GM12878 (cell line): ENCODE results near the gene RARA. TPM values are rescaled to one million over a fixed set of nuclear protein-coding genes. Genes with fewer than 3 reads are reported as not detected.

Experiments
- ATAC-seq: fragments of 200-7000 bp; cut with Tn5 transposase; 3 replicates; pipeline ENCODE4 v1.9.1; 2020; ENCODE audit warnings: mild to moderate bottlenecking, moderate library complexity
- BruUV-seq: library from RNA; stranded (reverse); fragments of 400-500 nt; replicated peaks from 2 replicates; lab custom pipeline; 2021; lab: Mats Ljungman, UMichigan
- CTCF ChIA-PET: fragments of 300-600 bp; sonication (Branson Sonifier 250); formaldehyde crosslinking; extraction: SDS; loops from one replicate; lab custom pipeline; 2021; ENCODE audit warnings: inconsistent platforms; lab: Yijun Ruan, JAX
- POLR2A ChIA-PET: fragments of 350-600 bp; formaldehyde crosslinking; extraction: SDS; loops from one replicate; lab custom pipeline; 2021; ENCODE audit warnings: inconsistent platforms; lab: Charles Lee
- RAD21 ChIA-PET: fragments of 300-600 bp; sonication (Branson Sonifier 250); formaldehyde crosslinking; loops from one replicate; lab custom pipeline; 2023; ENCODE audit warnings: antibody characterized with exemption; ENCODE audit not compliant: unreplicated experiment; lab: Charles Lee
- SMC1A ChIA-PET: fragments of 300-600 bp; sonication (Branson Sonifier 250); formaldehyde crosslinking; loops from one replicate; lab custom pipeline; 2023; ENCODE audit not compliant: unreplicated experiment, uncharacterized antibody; lab: Charles Lee
- DNase-seq: peaks from one replicate; pipeline ENCODE4 v3.0.0-alpha.2; 2011; ENCODE audit warnings: low read depth, low spot score
- FAIRE-seq: peaks from 3 replicates; lab custom pipeline; 2011; peaks lifted over from hg19 to GRCh38; lab: Jason Lieb, UNC
- H2AFZ ChIP-seq: 2 replicates; pipeline ENCODE4 v1.6.0; 2011; ENCODE audit warnings: low read depth, low read length, control low read depth; ENCODE audit not compliant: control insufficient read depth
- H3K27ac ChIP-seq: 2 replicates; pipeline ENCODE4 v1.5.1; 2011; ENCODE audit warnings: control low read depth; ENCODE audit not compliant: control insufficient read depth, insufficient read depth
- H3K27me3 ChIP-seq, 2 experiments: replicated peaks in 1 of 2; 2 replicates each; pipeline versions ENCODE4 v1.6.0 to v1.6.1; 2011; ENCODE audit warnings: low read length in 1 of 2; ENCODE audit not compliant: control insufficient read depth in 2 of 2, insufficient read depth in 2 of 2
- H3K36me3 ChIP-seq, 2 experiments: 2 replicates each; pipeline ENCODE4 v1.5.1; 2011; ENCODE audit warnings: low read length in 1 of 2; ENCODE audit not compliant: control insufficient read depth in 2 of 2, insufficient read depth in 2 of 2
- H3K4me1 ChIP-seq: 2 replicates; pipeline ENCODE4 v1.6.1; 2011; ENCODE audit warnings: mild to moderate bottlenecking, low read length, moderate library complexity, mixed read lengths; ENCODE audit not compliant: control insufficient read depth, insufficient read depth
- H3K4me2 ChIP-seq: 2 replicates; pipeline ENCODE4 v1.6.0; 2011; ENCODE audit warnings: control low read depth; ENCODE audit not compliant: control insufficient read depth, insufficient read depth
- H3K4me3 ChIP-seq: fragments of 200-600 bp; sonication (generic); 2 replicates; pipeline ENCODE4 v1.5.1; 2016
- H3K79me2 ChIP-seq: 2 replicates; pipeline ENCODE4 v1.6.0; 2011; ENCODE audit warnings: low read length; ENCODE audit not compliant: control insufficient read depth, insufficient read depth
- H3K9ac ChIP-seq: 2 replicates; pipeline ENCODE4 v1.8.0; 2011; ENCODE audit warnings: low read length, control low read depth, mixed read lengths; ENCODE audit not compliant: control insufficient read depth, insufficient read depth
- H3K9me3 ChIP-seq: replicated peaks from 3 replicates; pipeline ENCODE4 v1.5.1; 2011; ENCODE audit warnings: mild to moderate bottlenecking, low read length; ENCODE audit not compliant: control insufficient read depth, insufficient read depth
- H4K20me1 ChIP-seq: 2 replicates; pipeline ENCODE4 v1.6.0; 2011; ENCODE audit not compliant: control insufficient read depth, insufficient read depth
- CREB1 ChIP-seq: IDR thresholded peaks from 2 replicates; pipeline ENCODE4 v1.6.1; 2012; ENCODE audit warnings: low read depth, mild to moderate bottlenecking, inconsistent platforms
- CTCF ChIP-seq, 3 experiments: IDR thresholded peaks in 2 of 3; conservative IDR thresholded peaks in 1 of 3; 2 replicates each; pipeline ENCODE4 v1.5.1; 2011; ENCODE audit warnings: low read depth in 3 of 3, low read length in 3 of 3, mild to moderate bottlenecking in 3 of 3, control low read depth in 2 of 3, moderate library complexity in 2 of 3, inconsistent platforms in 1 of 3, mixed read lengths in 1 of 3; ENCODE audit not compliant: control insufficient read depth in 2 of 3, insufficient read depth in 1 of 3; ENCODE audit errors: extremely low read depth in 1 of 3
- HCFC1 ChIP-seq: fragments of 150-350 bp; IDR thresholded peaks from 2 replicates; pipeline ENCODE4 v1.6.1; 2014; ENCODE audit warnings: low read length
- HDAC2 ChIP-seq: fragments of 200-600 bp; sonication (generic); IDR thresholded peaks from 2 replicates; pipeline ENCODE4 v1.6.1; 2017
- LARP7 ChIP-seq: fragments of 450-650 bp; IDR thresholded peaks from 2 replicates; pipeline ENCODE4 v1.6.1; 2017; ENCODE audit warnings: mild to moderate bottlenecking
- MEF2B ChIP-seq: fragments of 450-650 bp; IDR thresholded peaks from 2 replicates; pipeline ENCODE4 v1.6.1; 2018; ENCODE audit warnings: mild to moderate bottlenecking, moderate library complexity; ENCODE audit not compliant: partially characterized antibody, poor library complexity, severe bottlenecking
- NBN ChIP-seq: fragments of 450-650 bp; IDR thresholded peaks from 2 replicates; pipeline ENCODE4 v1.6.1; 2016
- NFXL1 ChIP-seq: fragments of 450-650 bp; IDR thresholded peaks from 2 replicates; pipeline ENCODE4 v1.6.1; 2017; ENCODE audit warnings: antibody characterized with exemption, mild to moderate bottlenecking, borderline replicate concordance
- PAX8 ChIP-seq: fragments of 450-650 bp; IDR thresholded peaks from 2 replicates; pipeline ENCODE4 v1.6.1; 2017; ENCODE audit warnings: mild to moderate bottlenecking, moderate library complexity
- RUNX3 ChIP-seq: IDR thresholded peaks from 2 replicates; pipeline ENCODE4 v1.6.1; 2012; ENCODE audit warnings: low read length, inconsistent platforms
- SIX5 ChIP-seq: IDR thresholded peaks from 2 replicates; pipeline ENCODE4 v1.6.1; 2011; ENCODE audit warnings: mild to moderate bottlenecking, low read depth, low read length, moderate library complexity; ENCODE audit not compliant: severe bottlenecking
- SKIL ChIP-seq: fragments of 450-650 bp; IDR thresholded peaks from 2 replicates; pipeline ENCODE4 v1.6.1; 2017; ENCODE audit warnings: mild to moderate bottlenecking, low read depth, inconsistent platforms; ENCODE audit not compliant: poor library complexity, severe bottlenecking
- STAT3 ChIP-seq: IDR thresholded peaks from 2 replicates; pipeline ENCODE4 v1.6.1; 2011; ENCODE audit warnings: low read depth, low read length, improper control_type of control experiment
- YY1 ChIP-seq: IDR thresholded peaks from 2 replicates; pipeline ENCODE4 v1.6.1; 2011; ENCODE audit warnings: low read depth, mild to moderate bottlenecking, low read length
- ZNF384 ChIP-seq: IDR thresholded peaks from 2 replicates; pipeline ENCODE4 v1.6.1; 2012; ENCODE audit warnings: low read depth, mild to moderate bottlenecking, low read length, improper control_type of control experiment, borderline replicate concordance
- WGBS: methylation state at CpG from one replicate; pipeline ENCODE4 v1.1.6; 2016; ENCODE audit warnings: low lambda C conversion rate; ENCODE audit not compliant: insufficient replicate concordance, insufficient coverage; ENCODE audit errors: missing lambda C conversion rate; 5-methylcytosine and 5-hydroxymethylcytosine counted together
- in situ Hi-C: fragments of 300-500 bp; cut with MboI; formaldehyde crosslinking; loops from 9 replicates; pipeline ENCODE4 v1.14.3; 2018; ENCODE audit warnings: mixed read lengths
- intact Hi-C: fragments of 100-400 bp; cut with micrococcal nuclease; formaldehyde crosslinking; loops from one replicate; pipeline ENCODE4 v1.14.2; 2022; ENCODE audit not compliant: unreplicated experiment
- polyA plus RNA-seq, 11 experiments: library from polyadenylated mRNA; depleted of rRNA in 4 of 11; unstranded in 6 of 11; stranded (reverse) in 5 of 11; fragments of >200 nt; fragmentation: Nextera tagmentation in 4 of 11; fragmentation: Illumina TruSeq in 1 of 11; extraction: Ambion mirVana in 4 of 11; extraction: Trizol in 1 of 11; gene quantifications; 1 replicate in 1 of 11; 2 replicates in 10 of 11; pipeline versions ENCODE4 v1.2.1 to v1.2.3, GENCODE V29; 2011 to 2016; ENCODE audit warnings: inconsistent platforms in 2 of 11, missing spikeins in 2 of 11, low read depth in 1 of 11
- total RNA-seq, 4 experiments: library from RNA; depleted of rRNA in 3 of 4; stranded (reverse); fragments of >200 nt in 3 of 4; fragmentation: Illumina TruSeq in 1 of 4; extraction: Trizol in 1 of 4; gene quantifications; 2 replicates each; pipeline versions ENCODE4 v1.2.1 to v1.2.3, GENCODE V29; 2013 to 2021

Gene RARA
- total and polyA plus RNA-seq, 10 of the 15 experiments (the other 5 are each of a cell fraction or from before 2014, with no cell fraction given), result 0.13 to 33.6 (median 13.6) TPM

GRCh38 chr17:40371261-40371929 lies 62.4 kb downstream of the RARA start:
- ATAC-seq (peak; percentile 76), FAIRE-seq (no peak), DNase-seq (no peak)
- ChIA-PET POLR2A (no interaction called here), RAD21 (no interaction called here), CTCF (interaction anchor here (1.3 to 2.0 kb wide), 2 partner anchors 17 to 46 kb away, joined by 3 to 5 read pairs; partner anchors contain the start of gene TOP2A), SMC1A (interaction anchor here (1.3 to 1.8 kb wide), 2 partner anchors 18 to 160 kb away, joined by 4 to 7 read pairs; no protein-coding TSS in a partner anchor)
- Histone ChIP-seq H2AFZ (no peak overlapping the region), H3K36me3 (no peaks in the 10 kb centered on the region), H3K4me1 (no peaks in the 10 kb centered on the region), H3K79me2 (no peaks in the 10 kb centered on the region), H4K20me1 (no peaks in the 10 kb centered on the region), H3K27ac (no peak overlapping the region), H3K4me3 (no peak overlapping the region), H3K9ac (no peak overlapping the region), H3K4me2 (no peak overlapping the region), H3K27me3 (no peaks in the 10 kb centered on the region), H3K9me3 (peaks cover 1% of the 10 kb centered on the region; the same call in 1 of the 3 replicates)
- in situ Hi-C loops, result no loop called here
- 57% methylated on average over 16 of the region's 16 CpGs for WGBS
- intact Hi-C loops, result no loop called here
- TF ChIP-seq ZNF384 (no peak), RUNX3 (peak; percentile 32; the same call in 1 of the 2 replicates), SIX5 (peak; percentile 62), HCFC1 (peak; percentile 48; the same call in 1 of the 2 replicates), YY1 (no peak)
- BruUV-seq, result no TSS peak

GRCh38 chr17:40372031-40372430 lies 63.1 kb downstream of the RARA start:
- intact Hi-C loops, result no loop called here
- DNase-seq, result no peak
- WGBS, result 73% methylated on average over 2 of the region's 2 CpGs
- TF ChIP-seq CTCF (IDR thresholded peaks at IDR 0.05 in 2 of 3, conservative IDR thresholded peaks at IDR 0.05 in 1 of 3; ENCODE audit: control insufficient read depth in 2 of 3, extremely low read depth in 1 of 3, insufficient read depth in 1 of 3, low read depth in 3 of 3, low read length in 3 of 3), result no peak
- no peak for TF ChIP-seq NBN
- TF ChIP-seq STAT3, result no peak
- TF ChIP-seq NFXL1, result no peak
- no peak for TF ChIP-seq MEF2B
- no peak for TF ChIP-seq PAX8
- TF ChIP-seq CREB1, result no peak
- TF ChIP-seq SKIL, result no peak
- no peak for TF ChIP-seq LARP7
- no peak for TF ChIP-seq HDAC2

More at GRCh38 chr17:40372031-40372430, 63.1 kb downstream of the RARA start:
- ChIA-PET POLR2A (no interaction called here), RAD21 (interaction anchor here (1.1 kb wide), 1 partner anchor 161 kb away, joined by 3 read pairs; no protein-coding TSS in a partner anchor), SMC1A (interaction anchor here (1.3 to 1.8 kb wide), 2 partner anchors 17 to 160 kb away, joined by 4 to 7 read pairs; no protein-coding TSS in a partner anchor), CTCF (interaction anchor here (0.6 to 2.0 kb wide), 3 partner anchors 10 to 46 kb away, joined by 3 to 5 read pairs (median 3); partner anchors contain the start of gene TOP2A)
- ATAC-seq (no peak), FAIRE-seq (no peak)
- H3K4me1 ChIP-seq, result no peaks in the 10 kb centered on the region
- H2AFZ ChIP-seq, result no peak overlapping the region
- H3K9ac ChIP-seq, result no peak overlapping the region
- H3K4me2 ChIP-seq, result no peak overlapping the region
- H3K79me2 ChIP-seq, result no peaks in the 10 kb centered on the region
- no TSS peak for BruUV-seq
- H3K27ac ChIP-seq, result no peak overlapping the region
- in situ Hi-C loops, result no loop called here
- H3K9me3 ChIP-seq, result peaks cover 1% of the 10 kb centered on the region; the same call in 1 of the 3 replicates
- H4K20me1 ChIP-seq, result no peaks in the 10 kb centered on the region
- H3K27me3 ChIP-seq, result no peaks in the 10 kb centered on the region
- H3K4me3 ChIP-seq, result no peak overlapping the region
- H3K36me3 ChIP-seq, result no peaks in the 10 kb centered on the region
